Thoracic aorta endothelial cell (primary cell): ENCODE data around the gene ARMH3. TPM values are rescaled to one million over a fixed set of nuclear protein-coding genes. Genes with fewer than 3 reads are reported as not detected.

Source experiments
- small RNA-seq: library from RNA; depleted of rRNA; stranded (forward); fragments of <200 nt; gene quantifications from one replicate; pipeline ENCODE3, GENCODE V24; 2012
- total RNA-seq: library from RNA; depleted of rRNA; stranded (reverse); fragments of >200 nt; gene quantifications from 2 replicates; pipeline ENCODE4 v1.2.3, GENCODE V29; 2012

ARMH3 gene
- 10.8 and 11.1 TPM in 2 replicates for total RNA-seq

DNA sequence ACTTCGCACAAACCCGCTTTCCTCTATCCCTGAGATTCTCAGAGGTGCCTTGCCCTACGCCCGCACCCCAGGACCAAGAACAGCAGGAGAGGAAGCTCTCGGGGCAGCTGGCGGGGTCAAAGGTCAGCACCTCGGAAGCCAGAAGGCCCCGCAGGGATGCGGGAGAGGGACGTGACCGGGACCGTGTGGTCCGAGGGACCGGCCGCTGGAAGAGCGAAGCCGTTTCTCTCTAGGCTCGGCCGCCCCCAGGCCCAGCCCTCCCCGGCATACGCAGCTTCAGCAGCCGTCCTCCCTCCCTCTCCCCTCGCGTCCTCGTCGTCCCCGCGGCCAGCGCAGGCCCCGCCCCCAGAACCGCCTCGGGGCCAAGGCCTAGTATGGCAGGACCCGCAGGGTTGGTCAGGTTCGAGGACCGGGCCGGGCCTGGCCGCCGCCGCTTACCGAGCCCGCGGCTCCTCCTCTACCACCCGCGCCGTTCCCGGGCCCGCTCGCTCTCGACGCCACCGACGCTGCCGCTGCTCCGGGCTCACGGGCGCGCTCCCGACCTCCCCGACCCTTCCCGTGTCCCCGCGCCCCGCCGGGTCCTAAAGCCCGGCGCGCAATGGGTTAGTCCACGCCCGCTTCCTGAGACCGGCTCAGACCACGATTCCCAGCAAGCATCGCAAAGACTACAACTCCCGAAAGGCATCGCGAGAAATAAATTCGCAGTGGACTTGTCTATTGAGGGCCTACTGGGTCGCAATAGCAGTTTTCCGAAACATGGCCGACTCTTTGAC, at the start of gene ARMH3:
Gene ARMH3 (minus strand): TSS at position 527 of the 773 bp plus-strand sequence. CDS start 16,059 bp downstream, outside the sequence.

DNA sequence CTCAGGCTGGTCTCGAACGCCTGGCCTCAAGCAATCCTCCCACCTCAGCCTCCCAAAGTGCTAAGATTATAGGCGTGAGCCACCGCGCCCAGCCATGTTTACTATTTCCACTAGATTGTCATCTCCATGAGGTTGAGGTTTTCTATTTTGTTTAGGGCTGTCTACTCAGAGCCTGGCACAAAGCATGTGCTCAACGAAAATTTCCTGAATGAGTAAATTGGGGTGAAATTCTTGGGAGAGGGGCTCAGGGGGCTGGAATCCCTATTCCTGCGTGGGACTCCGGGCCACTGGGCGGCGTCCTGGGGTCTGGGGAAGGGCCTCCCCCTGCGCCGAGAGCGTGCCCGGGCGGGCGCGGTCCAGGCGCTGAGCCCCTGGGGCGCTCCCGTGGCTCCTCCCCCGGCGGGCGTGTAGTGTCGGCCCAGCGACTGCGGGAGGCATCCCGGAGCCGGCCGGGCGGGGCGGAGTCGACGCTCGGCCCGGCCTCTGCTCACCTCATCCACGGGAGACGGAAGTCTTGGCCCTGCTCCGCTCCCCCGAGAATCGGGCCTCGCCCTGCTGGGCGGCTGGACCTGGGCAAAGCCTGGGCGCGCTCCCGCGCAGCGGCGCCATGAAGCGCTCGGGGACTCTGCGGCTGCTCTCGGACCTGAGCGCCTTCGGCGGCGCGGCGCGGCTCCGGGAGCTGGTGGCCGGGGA, 9.0 kb upstream of the ARMH3 start, which contains the start of gene HPS6:
Gene HPS6 (plus strand): TSS at position 482 of the 693 bp plus-strand sequence. CDS start 126 bp downstream, at position 608.

DNA sequence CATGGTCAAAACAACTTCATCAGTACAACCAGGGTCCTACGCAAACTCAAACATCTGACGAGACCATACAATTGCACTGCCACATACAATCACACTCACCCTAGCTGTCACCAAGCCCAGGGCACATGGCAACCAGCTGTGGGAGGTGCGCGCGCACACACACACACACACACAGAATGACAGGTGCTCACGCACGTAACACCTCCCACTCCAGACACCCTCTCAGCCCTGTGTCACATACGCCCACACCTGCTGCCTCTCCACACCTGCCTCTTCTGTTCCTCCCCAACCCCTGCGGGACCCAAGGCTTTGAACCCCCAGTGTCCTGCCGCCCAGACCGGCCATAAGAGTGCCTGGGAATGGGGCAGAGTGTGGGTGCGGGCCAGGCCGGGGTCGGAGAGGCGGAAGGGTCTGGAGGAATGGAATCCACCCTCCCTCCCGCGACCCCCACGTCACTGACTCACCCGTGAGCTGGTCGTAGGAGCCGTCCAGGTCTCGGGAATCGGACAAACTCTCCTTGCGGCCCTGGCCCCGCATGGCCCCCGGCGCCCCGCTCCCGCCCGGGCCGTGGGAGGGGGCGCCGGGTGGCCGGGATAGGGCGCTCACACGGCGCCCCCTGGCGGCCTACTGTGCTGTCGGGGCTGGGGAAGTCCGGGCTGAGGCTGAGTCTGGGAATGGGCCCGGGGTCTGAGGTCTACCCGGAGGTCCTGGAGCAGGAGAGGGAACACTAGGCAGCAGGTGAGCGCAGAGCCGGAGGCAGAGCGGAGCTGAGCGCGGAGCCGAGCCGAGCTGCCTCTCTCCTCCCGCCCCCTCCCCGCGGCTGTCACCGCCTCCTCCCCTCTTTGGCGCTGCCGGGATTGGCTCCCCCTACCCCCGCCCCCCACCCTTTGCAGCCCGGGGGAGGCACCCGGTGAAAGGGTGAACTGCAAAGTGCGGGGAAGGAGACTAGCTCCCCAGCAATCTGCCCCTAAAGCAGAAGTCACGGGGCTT, 212.6 kb downstream of the ARMH3 start, which contains the start of gene KCNIP2:
Gene KCNIP2 (minus strand): TSS at position 769 of the 990 bp plus-strand sequence. CDS start 232 bp downstream, at position 537.

GRCh38 chr10:101818119-101818871, 237.7 kb downstream of the ARMH3 start, which contains the start of gene OGA:
TSS of gene OGA (minus strand) at chr10:101818444. CDS start at chr10:101818022, 422 bp downstream.

Small RNA genes lying within 50 kb of the gene (small RNA-seq; reads per million reads assigned to genes)
- gene AL500527.1 (not detected), gene AL500527.2 (not detected), gene RF00017 (not detected), gene RF00019 (not detected)

Other genes starting within 250 kb of the ARMH3 start
- 140 and 184 TPM in 2 replicates for gene OGA, start 237.7 kb downstream of the ARMH3 start, total RNA-seq
- 0.79 and 0.80 TPM in 2 replicates for gene KCNIP2, start 212.4 kb downstream of the ARMH3 start, total RNA-seq
- gene HPS6, start 9.2 kb upstream of the ARMH3 start, total RNA-seq, result 24.2 and 33.4 TPM in 2 replicates
- gene LDB1, start 64.2 kb upstream of the ARMH3 start, total RNA-seq, result 41.7 and 57.3 TPM in 2 replicates
- gene PPRC1, start 76.9 kb upstream of the ARMH3 start, total RNA-seq, result 28.0 and 28.6 TPM in 2 replicates
- 75.4 and 76.1 TPM in 2 replicates for gene NOLC1, start 96.2 kb upstream of the ARMH3 start, total RNA-seq
- not detected in 2 replicates for gene ELOVL3, start 170.1 kb upstream of the ARMH3 start, total RNA-seq
- not detected in 2 replicates for gene PITX3, start 185.3 kb upstream of the ARMH3 start, total RNA-seq
- 54.9 and 55.9 TPM in 2 replicates for gene GBF1, start 189.4 kb upstream of the ARMH3 start, total RNA-seq